Pancreas (tissue), 10 donors: ENCODE data around the gene SPAG17. TPM values are rescaled to one million over a fixed set of nuclear protein-coding genes. Genes with fewer than 3 reads are reported as not detected.

Experiments used
- ATAC-seq, 4 donors: fragments of 200-7000 bp; cut with Tn5 transposase; one replicate each; pipeline versions ENCODE4 v1.8.0 to v1.9.1; 2020; ENCODE audit warnings: mild to moderate bottlenecking in 4 of 4, moderate library complexity in 4 of 4
- DNase-seq, 6 donors: peaks; one replicate each; pipeline ENCODE4 v3.0.0-alpha.2; 2020
- FAIRE-seq: peaks from 2 replicates; lab custom pipeline; 2012; peaks lifted over from hg19 to GRCh38; lab: Jason Lieb, UNC
- H3K27ac ChIP-seq, 4 donors: fragments of 200-600 bp; sonication (generic); 1 replicate in 3 of 4; 2 replicates in 1 of 4; pipeline versions ENCODE4 v1.5.0 to v1.8.0; 2020
- H3K27me3 ChIP-seq, 4 donors: fragments of 200-600 bp; one replicate each; pipeline ENCODE4 v1.8.0; 2021
- H3K36me3 ChIP-seq, 3 donors: fragments of 200-600 bp; sonication (generic) in 1 of 3; one replicate each; pipeline versions ENCODE4 v1.5.0 to v1.8.0; 2020 to 2021
- H3K4me1 ChIP-seq, 3 donors: fragments of 200-600 bp; one replicate each; pipeline ENCODE4 v1.8.0; 2021
- H3K4me3 ChIP-seq, 4 donors: fragments of 200-600 bp; sonication (generic) in 2 of 4; one replicate each; pipeline versions ENCODE4 v1.5.0 to v1.8.0; 2020 to 2021
- H3K9me3 ChIP-seq, 4 donors: fragments of 200-600 bp; one replicate each; pipeline ENCODE4 v1.8.0; 2021
- CTCF ChIP-seq, 4 donors: fragments of 200-600 bp; sonication (generic) in 3 of 4; IDR thresholded peaks; one replicate each; pipeline versions ENCODE4 v1.5.0 to v1.8.0; 2021; ENCODE audit warnings: antibody characterized with exemption in 4 of 4
- WGBS, 2 donors: extraction: QIAGEN DNeasy Blood & Tissue Kit; methylation state at CpG; one replicate each; pipeline ENCODE4 v1.1.7; 2013; 5-methylcytosine and 5-hydroxymethylcytosine counted together
- intact Hi-C, 3 donors: fragments of 100-400 bp; cut with DNase I; formaldehyde crosslinking; loops; one replicate each; pipeline versions ENCODE4 v1.11.1 to v1.14.2; 2022
- polyA plus RNA-seq, 2 donors: library from polyadenylated mRNA; stranded (reverse); fragments of 200-250 nt; gene quantifications; one replicate each; pipeline ENCODE4 v1.2.3, GENCODE V29; 2013
- total RNA-seq, 6 donors: library from RNA; stranded (reverse); fragmentation: NEBNext Ultra II Directional in 4 of 6; extraction: Animal tissue kit (Norgen Biotek cat#: 25700) in 4 of 6; gene quantifications; one replicate each; pipeline versions ENCODE4 v1.2.1 to v1.2.4, GENCODE V29; 2021 to 2023
- donor health status: healthy with polysubstance abuse.
- donor health status: DM: no; HTN: no; CAD: no; lungs with moderate emphysema.
- donor health status: DM: no; HTN: no; CAD: no.
- donor health status: control.
- donor health status: control.
- donor health status: Bipolar disorder and iron deficiency.
- donor health status: DM: yes; HTN: yes; CAD: no.
- donor health status: DM: no; HTN: no; CAD: no.
- donor health status: DM: no; HTN: no; CAD: no.
- donor health status: DM: yes; HTN: yes; CAD: no.

The SPAG17 gene
- total and polyA plus RNA-seq, 8 donors: 0.61 to 3.5 (median 1.2) TPM

- Histone ChIP-seq H3K4me3 (no peak overlapping the region), H3K9me3 (no peaks in the 10 kb centered on the region), H3K27ac (no peak overlapping the region), H3K36me3 (no peaks in the 10 kb centered on the region), H3K4me1 (no peaks in the 10 kb centered on the region), H3K27me3 (no peaks in the 10 kb centered on the region)
- intact Hi-C loops: no loop called here
- DNase-seq (no peak), ATAC-seq (no peak), FAIRE-seq (no peak)
- 63 to 85% methylated on average over 2 of the region's 2 CpGs for WGBS, 2 donors
- no peak for TF ChIP-seq CTCF (IDR thresholded peaks at IDR 0.05)
These were observed 177.6 kb downstream of the SPAG17 start for GRCh38 chr1:118007391-118007790.

- Histone ChIP-seq H3K4me3 (no peak overlapping the region), H3K9me3 (no peaks in the 10 kb centered on the region), H3K27me3 (no peaks in the 10 kb centered on the region), H3K4me1 (no peaks in the 10 kb centered on the region), H3K27ac (no peak overlapping the region), H3K36me3 (no peaks in the 10 kb centered on the region)
- no peak for ATAC-seq
- no peak for FAIRE-seq
- 56 to 77% methylated on average over 5 of the region's 5 CpGs for WGBS, 2 donors
- intact Hi-C loops: no loop called here
- DNase-seq: no peak
- TF ChIP-seq CTCF (IDR thresholded peaks at IDR 0.05): no peak
These were observed 180.7 kb downstream of the SPAG17 start for GRCh38 chr1:118004312-118004711.

GRCh38 chr1:117985973-117986372 lies 199.1 kb downstream of the SPAG17 start:
- intact Hi-C loops: no loop called here
- no peak for FAIRE-seq
- Histone ChIP-seq H3K4me1 (no peaks in the 10 kb centered on the region), H3K36me3 (no peaks in the 10 kb centered on the region), H3K27me3 (no peaks in the 10 kb centered on the region), H3K9me3 (no peaks in the 10 kb centered on the region), H3K27ac (no peak overlapping the region), H3K4me3 (no peak overlapping the region)
- DNase-seq: no peak
- no peak for TF ChIP-seq CTCF (IDR thresholded peaks at IDR 0.05)
- WGBS, 2 donors: 68 to 96% methylated on average over 3 of the region's 3 CpGs
- no peak for ATAC-seq

GRCh38 chr1:117985239-117985638 lies 199.8 kb downstream of the SPAG17 start:
- H3K9me3 ChIP-seq: no peaks in the 10 kb centered on the region
- H3K27ac ChIP-seq: no peak overlapping the region
- 45 to 63% methylated on average over 1 of the region's 1 CpG for WGBS, 2 donors
- no peaks in the 10 kb centered on the region for H3K27me3 ChIP-seq
- DNase-seq (no peak), FAIRE-seq (no peak), ATAC-seq (no peak)
- no peaks in the 10 kb centered on the region for H3K4me1 ChIP-seq
- TF ChIP-seq CTCF (IDR thresholded peaks at IDR 0.05): no peak
- no peak overlapping the region for H3K4me3 ChIP-seq
- intact Hi-C loops: no loop called here
- no peaks in the 10 kb centered on the region for H3K36me3 ChIP-seq

GRCh38 chr1:117981455-117982192 lies 203.4 kb downstream of the SPAG17 start:
- no peak for TF ChIP-seq CTCF (IDR thresholded peaks at IDR 0.05)
- H3K27me3 ChIP-seq: no peaks in the 10 kb centered on the region
- ATAC-seq (no peak), DNase-seq (no peak), FAIRE-seq (no peak)
- intact Hi-C loops: no loop called here
- H3K4me3 ChIP-seq: no peak overlapping the region
- no peak overlapping the region for H3K27ac ChIP-seq
- WGBS, 2 donors: 79 to 89% methylated on average over 5 of the region's 5 CpGs
- no peaks in the 10 kb centered on the region for H3K9me3 ChIP-seq
- H3K4me1 ChIP-seq: no peaks in the 10 kb centered on the region
- H3K36me3 ChIP-seq: no peaks in the 10 kb centered on the region
